MM.1S (cell line): ENCODE results near the gene ZFR2.

Source experiments
- DNase-seq: peaks from one replicate; pipeline ENCODE4 v3.0.0-alpha.2; 2015
- H2AFZ ChIP-seq: fragments of 300-600 bp; sonication (generic); 2 replicates; pipeline ENCODE4 v1.6.0; 2016; ENCODE audit warnings: antibody characterized with exemption, low read length
- H3F3A ChIP-seq: fragments of 300-600 bp; sonication (generic); 2 replicates; pipeline ENCODE4 v1.6.1; 2016; ENCODE audit warnings: mild to moderate bottlenecking, antibody characterized with exemption, low read length, moderate library complexity, mixed read lengths; ENCODE audit not compliant: insufficient read depth
- H3K27ac ChIP-seq: fragments of 300-600 bp; sonication (generic); 2 replicates; pipeline ENCODE4 v1.5.1; 2016; ENCODE audit warnings: mild to moderate bottlenecking, low read length
- H3K27me3 ChIP-seq: fragments of 300-600 bp; sonication (generic); replicated peaks from 2 replicates; pipeline ENCODE4 v1.6.0; 2016; ENCODE audit warnings: low read length; ENCODE audit not compliant: insufficient read depth
- H3K36me3 ChIP-seq: fragments of 300-600 bp; sonication (generic); replicated peaks from 2 replicates; pipeline ENCODE4 v1.6.1; 2016; ENCODE audit warnings: mild to moderate bottlenecking, low read length, mixed read lengths; ENCODE audit not compliant: insufficient read depth
- H3K4me1 ChIP-seq: fragments of 300-600 bp; sonication (generic); 2 replicates; pipeline ENCODE4 v1.6.1; 2016; ENCODE audit warnings: low read length, mixed read lengths
- H3K4me2 ChIP-seq: fragments of 300-600 bp; sonication (generic); 2 replicates; pipeline ENCODE4 v1.6.0; 2016; ENCODE audit warnings: low read depth, low read length
- H3K4me3 ChIP-seq: fragments of 300-600 bp; sonication (generic); 2 replicates; pipeline ENCODE4 v1.5.1; 2016; ENCODE audit warnings: low read length, mixed read lengths
- H3K79me2 ChIP-seq: fragments of 300-600 bp; sonication (generic); 2 replicates; pipeline ENCODE4 v1.6.1; 2016; ENCODE audit warnings: mixed run types, low read length, mixed read lengths
- H3K9ac ChIP-seq: fragments of 300-600 bp; sonication (generic); 2 replicates; pipeline ENCODE4 v1.6.1; 2016; ENCODE audit warnings: low read length, mixed read lengths
- H3K9me2 ChIP-seq: fragments of 300-600 bp; sonication (generic); replicated peaks from 2 replicates; pipeline ENCODE4 v1.6.1; 2016; ENCODE audit warnings: mild to moderate bottlenecking, low read length, mixed read lengths; ENCODE audit not compliant: insufficient read depth
- H3K9me3 ChIP-seq: fragments of 300-600 bp; sonication (generic); replicated peaks from 2 replicates; pipeline ENCODE4 v1.6.1; 2016; ENCODE audit warnings: mild to moderate bottlenecking, low read length, mixed read lengths; ENCODE audit not compliant: insufficient read depth
- H4K20me1 ChIP-seq: fragments of 300-600 bp; sonication (generic); 2 replicates; pipeline ENCODE4 v1.6.1; 2016; ENCODE audit warnings: mild to moderate bottlenecking, low read length, moderate library complexity, mixed read lengths; ENCODE audit not compliant: insufficient read depth
- CTCF ChIP-seq: fragments of 300-600 bp; sonication (generic); IDR thresholded peaks from 2 replicates; pipeline ENCODE4 v1.5.1; 2016; ENCODE audit warnings: antibody characterized with exemption, low read length, mixed read lengths
- EZH2 ChIP-seq: fragments of 300-600 bp; sonication (generic); optimal IDR thresholded peaks from 2 replicates; pipeline ENCODE3; 2017; ENCODE audit warnings: low read depth, mild to moderate bottlenecking, antibody characterized with exemption, low read length, mixed read lengths
- EZH2phosphoT487 ChIP-seq: fragments of 300-600 bp; sonication (generic); IDR thresholded peaks from 2 replicates; pipeline ENCODE4 v1.6.1; 2018; ENCODE audit warnings: antibody characterized with exemption, low read length

Gene ZFR2

GRCh38 chr19:3893509-3894179 lies 24.8 kb upstream of the ZFR2 start:
- H3K79me2 ChIP-seq, result no peaks in the 10 kb centered on the region
- H3F3A ChIP-seq, result no peaks in the 10 kb centered on the region
- no peaks in the 10 kb centered on the region for H3K9me3 ChIP-seq
- H3K9me2 ChIP-seq, result no peaks in the 10 kb centered on the region
- no peak overlapping the region for H3K9ac ChIP-seq
- no peaks in the 10 kb centered on the region for H3K4me1 ChIP-seq
- H4K20me1 ChIP-seq, result no peaks in the 10 kb centered on the region
- DNase-seq, result no peak
- H3K27me3 ChIP-seq, result peaks cover 88% of the 10 kb centered on the region
- no peaks in the 10 kb centered on the region for H3K36me3 ChIP-seq
- no peak overlapping the region for H3K4me2 ChIP-seq
- no peak for TF ChIP-seq EZH2phosphoT487
- TF ChIP-seq EZH2, result no peak
- no peak for TF ChIP-seq CTCF
- no peak overlapping the region for H3K27ac ChIP-seq
- no peak overlapping the region for H3K4me3 ChIP-seq
- H2AFZ ChIP-seq, result no peak overlapping the region

GRCh38 chr19:3890591-3890990 lies 21.8 kb upstream of the ZFR2 start:
- Histone ChIP-seq H3K4me2 (no peak overlapping the region), H2AFZ (no peak overlapping the region), H3K27ac (no peak overlapping the region), H3K36me3 (no peaks in the 10 kb centered on the region), H3K4me1 (no peaks in the 10 kb centered on the region), H3K4me3 (no peak overlapping the region), H3K79me2 (no peaks in the 10 kb centered on the region), H3K9me2 (no peaks in the 10 kb centered on the region), H3F3A (no peaks in the 10 kb centered on the region), H4K20me1 (no peaks in the 10 kb centered on the region), H3K27me3 (peaks cover 88% of the 10 kb centered on the region), H3K9me3 (no peaks in the 10 kb centered on the region), H3K9ac (no peak overlapping the region)
- no peak for TF ChIP-seq EZH2phosphoT487
- no peak for TF ChIP-seq CTCF
- no peak for TF ChIP-seq EZH2
- no peak for DNase-seq

GRCh38 chr19:3882041-3882384 lies 13.2 kb upstream of the ZFR2 start:
- Histone ChIP-seq H3K36me3 (no peaks in the 10 kb centered on the region), H3K27me3 (peaks cover 91% of the 10 kb centered on the region), H3K9me2 (no peaks in the 10 kb centered on the region), H3F3A (no peaks in the 10 kb centered on the region), H3K79me2 (no peaks in the 10 kb centered on the region), H2AFZ (no peak overlapping the region), H3K4me1 (no peaks in the 10 kb centered on the region), H3K4me2 (no peak overlapping the region), H3K27ac (no peak overlapping the region), H3K4me3 (no peak overlapping the region), H4K20me1 (0 out of 2 replicates have a peak, but pooled peaks cover 3% of the 10 kb centered on the region), H3K9me3 (no peaks in the 10 kb centered on the region), H3K9ac (no peak overlapping the region)
- TF ChIP-seq EZH2phosphoT487, result no peak
- DNase-seq, result no peak

GRCh38 chr19:3881272-3882040 lies 12.6 kb upstream of the ZFR2 start:
- H3K9me2 ChIP-seq, result no peaks in the 10 kb centered on the region
- H3K27me3 ChIP-seq, result peaks cover 91% of the 10 kb centered on the region
- H3K4me1 ChIP-seq, result no peaks in the 10 kb centered on the region
- H3K36me3 ChIP-seq, result no peaks in the 10 kb centered on the region
- no peak overlapping the region for H3K4me3 ChIP-seq
- H3F3A ChIP-seq, result no peaks in the 10 kb centered on the region
- no peak overlapping the region for H3K9ac ChIP-seq
- H4K20me1 ChIP-seq, result 0 out of 2 replicates have a peak, but pooled peaks cover 3% of the 10 kb centered on the region
- no peak overlapping the region for H2AFZ ChIP-seq
- no peak overlapping the region for H3K4me2 ChIP-seq
- H3K9me3 ChIP-seq, result no peaks in the 10 kb centered on the region
- no peaks in the 10 kb centered on the region for H3K79me2 ChIP-seq
- H3K27ac ChIP-seq, result no peak overlapping the region
- no peak for DNase-seq
- TF ChIP-seq EZH2 (no peak), CTCF (no peak), EZH2phosphoT487 (no peak)
